NCI-H526 treated with DMSO at 0.1 percent for 48 hours (cell line): ENCODE measurements around the gene SLC18B1.
A peak's percentile ranks its signal among the peaks of the same experiment; 100 is the strongest.
"Not testable (repeated sequence)": the region's sequence is repeated elsewhere in the genome, so short reads cannot be mapped to it uniquely, and the experiment has no call there.

Source experiments
- DNase-seq: peaks from one replicate; lab custom pipeline; 2025; lab: John Stamatoyannopoulos, UW

Gene SLC18B1

GRCh38 chr6:132798869-132799538 lies 567 bp upstream of the SLC18B1 start:
- peak; percentile 83 for DNase-seq

GRCh38 chr6:132795461-132795860 lies 3.0 kb downstream of the SLC18B1 start:
- no peak for DNase-seq

GRCh38 chr6:132792510-132792909 lies 5.9 kb downstream of the SLC18B1 start:
- no peak for DNase-seq

- no peak for DNase-seq
These were observed 8.0 kb downstream of the SLC18B1 start for GRCh38 chr6:132790450-132790849.

GRCh38 chr6:132789396-132789776 lies 9.1 kb downstream of the SLC18B1 start:
- no peak for DNase-seq

- no peak for DNase-seq
These were observed 9.6 kb downstream of the SLC18B1 start for GRCh38 chr6:132788658-132789395.

- no peak for DNase-seq
These were observed 12.5 kb downstream of the SLC18B1 start for GRCh38 chr6:132785936-132786335.

GRCh38 chr6:132780770-132781371 lies 17.6 kb downstream of the SLC18B1 start:
- DNase-seq, result no peak

GRCh38 chr6:132777881-132778280 lies 20.6 kb downstream of the SLC18B1 start:
- not testable (repeated sequence) for DNase-seq

GRCh38 chr6:132768051-132768517 lies 30.4 kb downstream of the SLC18B1 start:
- no peak for DNase-seq

GRCh38 chr6:132765560-132765959 lies 32.9 kb downstream of the SLC18B1 start:
- DNase-seq, result no peak

GRCh38 chr6:132764370-132764769 lies 34.1 kb downstream of the SLC18B1 start:
- no peak for DNase-seq

- DNase-seq, result no peak
These were observed 35.2 kb downstream of the SLC18B1 start for GRCh38 chr6:132763269-132763668.

GRCh38 chr6:132760256-132760655 lies 38.2 kb downstream of the SLC18B1 start:
- DNase-seq, result no peak

GRCh38 chr6:132758689-132759088 lies 39.7 kb downstream of the SLC18B1 start:
- no peak for DNase-seq

- no peak for DNase-seq
These were observed 46.2 kb downstream of the SLC18B1 start for GRCh38 chr6:132752255-132752654.

GRCh38 chr6:132751828-132752227 lies 46.6 kb downstream of the SLC18B1 start:
- no peak for DNase-seq

- no peak for DNase-seq
These were observed 47.1 kb downstream of the SLC18B1 start for GRCh38 chr6:132751306-132751705.

GRCh38 chr6:132750455-132751248 lies 47.8 kb downstream of the SLC18B1 start:
- no peak for DNase-seq

GRCh38 chr6:132749111-132749510 lies 49.3 kb downstream of the SLC18B1 start:
- DNase-seq, result no peak

- DNase-seq, result no peak
These were observed 50.0 kb downstream of the SLC18B1 start for GRCh38 chr6:132748446-132748845.

- no peak for DNase-seq
These were observed 52.4 kb downstream of the SLC18B1 start for GRCh38 chr6:132746048-132746447.
